SU-DHL-6 (cell line): Measurements from ENCODE around the gene BAZ1A.

ENCODE experiments used
- CTCF ChIP-seq: fragments of 200-600 bp; sonication (generic); IDR thresholded peaks from one replicate; pipeline ENCODE4 v1.5.1; 2017; ENCODE audit warnings: antibody characterized with exemption, mild to moderate bottlenecking, low read length, moderate library complexity; ENCODE audit not compliant: insufficient read depth, poor library complexity, severe bottlenecking
- EZH2phosphoT487 ChIP-seq: fragments of 200-600 bp; sonication (generic), shearing (Covaris generic); conservative IDR thresholded peaks from 2 replicates; pipeline ENCODE4 v1.6.1; 2018; ENCODE audit warnings: mild to moderate bottlenecking, antibody characterized with exemption, low read length, moderate library complexity, mixed read lengths

GRCh38 chr14:34710744-34711143 is 164.4 kb downstream of the BAZ1A start:
- no peak for TF ChIP-seq CTCF
- TF ChIP-seq EZH2phosphoT487: no peak
